Neural cell (in vitro differentiated cells): ENCODE results near the gene CHL1. TPM values are rescaled to one million over a fixed set of nuclear protein-coding genes. Genes with fewer than 3 reads are reported as not detected.

Experiments
- H2AFZ ChIP-seq: fragments of 200-600, 300-800 bp; sonication (generic), shearing (Covaris generic); 2 replicates; pipeline ENCODE4 v1.6.0; 2014; ENCODE audit warnings: low read depth, mild to moderate bottlenecking, antibody characterized with exemption, low read length, moderate library complexity
- H3F3A ChIP-seq: fragments of 200-600 bp; shearing (Covaris generic); 2 replicates; pipeline ENCODE4 v1.6.1; 2016; ENCODE audit warnings: mild to moderate bottlenecking, moderate library complexity, mixed read lengths, antibody characterized with exemption, low read length; ENCODE audit not compliant: insufficient read depth, poor library complexity, severe bottlenecking
- H3K27ac ChIP-seq: fragments of 200-600, 300-800 bp; sonication (generic), shearing (Covaris generic); 2 replicates; pipeline ENCODE4 v1.5.1; 2014; ENCODE audit warnings: mild to moderate bottlenecking, low read length, moderate library complexity
- H3K27me3 ChIP-seq: fragments of 300-800, 200-600 bp; sonication (generic), shearing (Covaris generic); 2 replicates; pipeline ENCODE4 v1.6.0; 2014; ENCODE audit warnings: mild to moderate bottlenecking, low read depth, low read length, moderate library complexity; ENCODE audit not compliant: insufficient read depth
- H3K36me3 ChIP-seq: fragments of 300-800, 200-600 bp; sonication (generic), shearing (Covaris generic); 2 replicates; pipeline ENCODE4 v1.5.1; 2014; ENCODE audit warnings: mild to moderate bottlenecking, antibody characterized with exemption, low read length, moderate library complexity; ENCODE audit not compliant: insufficient read depth
- H3K4me2 ChIP-seq: fragments of 300-800, 200-600 bp; sonication (generic), shearing (Covaris generic); 2 replicates; pipeline ENCODE4 v1.6.0; 2014; ENCODE audit warnings: mild to moderate bottlenecking, low read length
- H3K4me3 ChIP-seq: fragments of 300-800, 200-600 bp; sonication (generic), shearing (Covaris generic); 2 replicates; pipeline ENCODE4 v1.5.1; 2014; ENCODE audit warnings: mild to moderate bottlenecking, low read length, moderate library complexity
- H3K79me2 ChIP-seq: fragments of 200-600 bp; shearing (Covaris generic); replicated peaks from 2 replicates; pipeline ENCODE4 v1.6.0; 2014; ENCODE audit warnings: mild to moderate bottlenecking, low read length, moderate library complexity; ENCODE audit not compliant: insufficient read depth
- H3K9ac ChIP-seq: fragments of 300-800, 200-600 bp; sonication (generic), shearing (Covaris generic); 2 replicates; pipeline ENCODE4 v1.6.1; 2016; ENCODE audit warnings: mild to moderate bottlenecking, low read length, mixed read lengths
- H3K9me2 ChIP-seq: fragments of 200-600 bp; shearing (Covaris generic); 2 replicates; pipeline ENCODE4 v1.6.1; 2016; ENCODE audit warnings: mild to moderate bottlenecking, low read length, mixed read lengths; ENCODE audit not compliant: insufficient read depth
- H3K9me3 ChIP-seq: fragments of 200-600, 300-800 bp; sonication (generic), shearing (Covaris generic); 2 replicates; pipeline ENCODE4 v1.6.1; 2016; ENCODE audit warnings: mild to moderate bottlenecking, mixed run types, low read length, moderate library complexity, mixed read lengths
- H4K20me1 ChIP-seq: fragments of 200-600 bp; shearing (Covaris generic); 2 replicates; pipeline ENCODE4 v1.6.1; 2016; ENCODE audit warnings: mild to moderate bottlenecking, mixed run types; ENCODE audit not compliant: insufficient read depth
- EP300 ChIP-seq: fragments of 450-650 bp; conservative IDR thresholded peaks from 2 replicates; pipeline ENCODE4 v1.6.1; 2014; ENCODE audit warnings: antibody characterized with exemption, mild to moderate bottlenecking, moderate library complexity; ENCODE audit not compliant: poor library complexity, severe bottlenecking
- EZH2 ChIP-seq: fragments of 200-600, 300-800 bp; shearing (Covaris generic), sonication (generic); IDR thresholded peaks from 2 replicates; pipeline ENCODE4 v1.6.1; 2014; ENCODE audit warnings: antibody characterized with exemption, low read length, borderline replicate concordance, mild to moderate bottlenecking; ENCODE audit not compliant: insufficient read depth, poor library complexity, severe bottlenecking
- MXI1 ChIP-seq: fragments of 450-650 bp; conservative IDR thresholded peaks from 2 replicates; pipeline ENCODE4 v1.6.1; 2014; ENCODE audit warnings: antibody characterized with exemption, mild to moderate bottlenecking; ENCODE audit not compliant: poor library complexity, severe bottlenecking
- POLR2AphosphoS5 ChIP-seq: IDR thresholded peaks from 2 replicates; pipeline ENCODE4 v1.6.1; 2012
- RAD21 ChIP-seq: fragments of 450-650 bp; conservative IDR thresholded peaks from 2 replicates; pipeline ENCODE4 v1.6.1; 2014; ENCODE audit warnings: antibody characterized with exemption, mild to moderate bottlenecking, moderate library complexity
- REST ChIP-seq: IDR thresholded peaks from 2 replicates; pipeline ENCODE4 v1.6.1; 2012; ENCODE audit warnings: borderline replicate concordance
- SMC3 ChIP-seq: fragments of 450-650 bp; conservative IDR thresholded peaks from 2 replicates; pipeline ENCODE4 v1.6.1; 2014; ENCODE audit warnings: antibody characterized with exemption, mild to moderate bottlenecking, moderate library complexity; ENCODE audit not compliant: poor library complexity
- TAF1 ChIP-seq: IDR thresholded peaks from 2 replicates; pipeline ENCODE4 v1.6.1; 2012; ENCODE audit warnings: low read depth
- polyA plus RNA-seq: library from polyadenylated mRNA; depleted of rRNA; stranded (reverse); fragments of >200 nt; gene quantifications from 2 replicates; pipeline ENCODE4 v1.2.3, GENCODE V29; 2014
- TF ChIP-seq, protein P1 (sequence below): fragments of 450-650 bp; IDR thresholded peaks from 2 replicates; pipeline ENCODE4 v1.5.1; 2014; ENCODE audit warnings: antibody characterized with exemption, mild to moderate bottlenecking, moderate library complexity; ENCODE audit not compliant: poor library complexity, severe bottlenecking

Gene CHL1
- polyA plus RNA-seq, 1 donor from 2014 or later: 199 TPM

- Histone ChIP-seq H3K36me3 (no peaks in the 10 kb centered on the region), H2AFZ (no peak overlapping the region), H3K9me3 (no peaks in the 10 kb centered on the region), H3K79me2 (no peaks in the 10 kb centered on the region), H3K27ac (no peak overlapping the region), H3K27me3 (no peaks in the 10 kb centered on the region), H3K4me3 (no peak overlapping the region), H3K4me2 (no peak overlapping the region), H3K9ac (no peak overlapping the region), H4K20me1 (no peaks in the 10 kb centered on the region), H3K9me2 (no peaks in the 10 kb centered on the region), H3F3A (no peaks in the 10 kb centered on the region)
- TF ChIP-seq POLR2AphosphoS5: no peak
- TF ChIP-seq TAF1: no peak
- TF ChIP-seq, protein P1, sequence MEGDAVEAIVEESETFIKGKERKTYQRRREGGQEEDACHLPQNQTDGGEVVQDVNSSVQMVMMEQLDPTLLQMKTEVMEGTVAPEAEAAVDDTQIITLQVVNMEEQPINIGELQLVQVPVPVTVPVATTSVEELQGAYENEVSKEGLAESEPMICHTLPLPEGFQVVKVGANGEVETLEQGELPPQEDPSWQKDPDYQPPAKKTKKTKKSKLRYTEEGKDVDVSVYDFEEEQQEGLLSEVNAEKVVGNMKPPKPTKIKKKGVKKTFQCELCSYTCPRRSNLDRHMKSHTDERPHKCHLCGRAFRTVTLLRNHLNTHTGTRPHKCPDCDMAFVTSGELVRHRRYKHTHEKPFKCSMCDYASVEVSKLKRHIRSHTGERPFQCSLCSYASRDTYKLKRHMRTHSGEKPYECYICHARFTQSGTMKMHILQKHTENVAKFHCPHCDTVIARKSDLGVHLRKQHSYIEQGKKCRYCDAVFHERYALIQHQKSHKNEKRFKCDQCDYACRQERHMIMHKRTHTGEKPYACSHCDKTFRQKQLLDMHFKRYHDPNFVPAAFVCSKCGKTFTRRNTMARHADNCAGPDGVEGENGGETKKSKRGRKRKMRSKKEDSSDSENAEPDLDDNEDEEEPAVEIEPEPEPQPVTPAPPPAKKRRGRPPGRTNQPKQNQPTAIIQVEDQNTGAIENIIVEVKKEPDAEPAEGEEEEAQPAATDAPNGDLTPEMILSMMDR: no peak
- TF ChIP-seq REST: no peak
- TF ChIP-seq RAD21: no peak
- TF ChIP-seq EP300: no peak
- TF ChIP-seq EZH2: no peak
- TF ChIP-seq MXI1: no peak
- TF ChIP-seq SMC3: no peak
These were observed 94.5 kb downstream of the CHL1 start for GRCh38 chr3:291028-291427.

GRCh38 chr3:291646-292436 lies 95.3 kb downstream of the CHL1 start:
- Histone ChIP-seq H2AFZ (no peak overlapping the region), H3K4me2 (no peak overlapping the region), H3K27ac (no peak overlapping the region), H4K20me1 (no peaks in the 10 kb centered on the region), H3K27me3 (no peaks in the 10 kb centered on the region), H3K79me2 (no peaks in the 10 kb centered on the region), H3K9me3 (no peaks in the 10 kb centered on the region), H3K9ac (no peak overlapping the region), H3K9me2 (no peaks in the 10 kb centered on the region), H3K36me3 (no peaks in the 10 kb centered on the region), H3K4me3 (no peak overlapping the region), H3F3A (no peaks in the 10 kb centered on the region)
- TF ChIP-seq EP300: no peak
- no peak for TF ChIP-seq MXI1
- TF ChIP-seq SMC3: no peak
- TF ChIP-seq, protein P1: no peak
- no peak for TF ChIP-seq TAF1
- TF ChIP-seq POLR2AphosphoS5: no peak
